SK-N-SH treated with all-trans-retinoic acid at 6 μM for 48 hours (cell line): Measurements from ENCODE around the gene BNC2.

ENCODE experiments used
- ARNTL ChIP-seq: fragments of 450-650 bp; formaldehyde crosslinking; IDR thresholded peaks from 2 replicates; pipeline ENCODE4 v1.5.0; 2020; ENCODE audit warnings: low read depth, mild to moderate bottlenecking, moderate library complexity, borderline replicate concordance
- CSDC2 ChIP-seq: fragments of 250-450 bp; sonication (Bioruptor Pico); IDR thresholded peaks from 2 replicates; pipeline ENCODE4 v1.5.0; 2020; ENCODE audit warnings: mild to moderate bottlenecking, moderate library complexity
- RARB ChIP-seq: fragments of 250-450 bp; sonication (Bioruptor Pico); IDR thresholded peaks from 2 replicates; pipeline ENCODE4 v1.8.0; 2021; ENCODE audit warnings: mild to moderate bottlenecking, moderate library complexity
- ZFP3 ChIP-seq: fragments of 250-450 bp; sonication (Bioruptor Pico); IDR thresholded peaks from 2 replicates; pipeline ENCODE4 v1.5.0; 2020; ENCODE audit warnings: mild to moderate bottlenecking, moderate library complexity
- ZFP30 ChIP-seq: fragments of 450-650 bp; formaldehyde crosslinking; IDR thresholded peaks from 2 replicates; pipeline ENCODE4 v1.5.0; 2022; ENCODE audit warnings: mild to moderate bottlenecking, moderate library complexity

DNA sequence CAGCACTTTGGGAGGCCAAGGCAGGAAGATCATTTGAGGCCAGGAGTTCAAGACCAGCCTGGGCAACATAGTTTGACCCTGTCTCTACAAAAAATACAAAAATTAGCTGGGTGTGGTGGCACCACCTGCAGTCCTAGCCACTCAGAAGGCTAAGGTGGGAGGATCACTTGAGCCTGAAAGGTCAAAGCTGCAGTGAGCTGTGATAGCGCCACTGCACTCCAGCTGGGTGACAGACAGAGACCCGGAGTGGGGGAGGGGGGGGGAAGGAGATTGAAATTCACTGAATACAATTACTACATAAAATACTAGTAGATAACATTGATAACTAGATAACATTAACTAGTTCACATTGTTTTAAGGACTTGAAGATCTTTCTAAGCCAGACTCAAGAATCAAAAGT is 345.6 kb downstream of the BNC2 start:
- TF ChIP-seq ARNTL (no peak), ZFP3 (CRISPR knock-in tag) (no peak), CSDC2 (no peak), ZFP30 (CRISPR knock-in tag) (no peak), RARB (CRISPR knock-in tag) (no peak)
